Panc1 (cell line): ENCODE data around the gene PLCB1. TPM values are rescaled to one million over a fixed set of nuclear protein-coding genes. Genes with fewer than 3 reads are reported as not detected.

Experiments used
- ATAC-seq: fragments of 200-7000 bp; cut with Tn5 transposase; 2 replicates; pipeline ENCODE4 v1.9.1; 2020; ENCODE audit warnings: mild to moderate bottlenecking, moderate library complexity
- BruUV-seq: library from RNA; stranded (reverse); fragments of 400-500 nt; replicated peaks from 2 replicates; lab custom pipeline; 2021; lab: Mats Ljungman, UMichigan
- CTCF ChIA-PET: fragments of 300-600 bp; sonication (Branson Sonifier 250); formaldehyde crosslinking; loops from one replicate; lab custom pipeline; 2022; ENCODE audit warnings: antibody characterized with exemption; lab: Charles Lee
- POLR2A ChIA-PET: fragments of 300-600 bp; sonication (Branson Sonifier 250); formaldehyde crosslinking; loops from one replicate; lab custom pipeline; 2022; ENCODE audit warnings: antibody characterized with exemption; lab: Charles Lee
- DNase-seq: peaks from one replicate; pipeline ENCODE4 v3.0.0-alpha.2; 2010; ENCODE audit warnings: low read depth, low spot score
- H3K27ac ChIP-seq: 2 replicates; pipeline ENCODE4 v1.5.1; 2011; ENCODE audit warnings: mild to moderate bottlenecking, low read length, inconsistent platforms
- H3K27me3 ChIP-seq: fragments of 200-500 bp; sonication (Bioruptor generic); 2 replicates; pipeline ENCODE4 v1.6.0; 2014; ENCODE audit warnings: low read length, inconsistent platforms; ENCODE audit not compliant: control insufficient read depth, insufficient read depth
- H3K36me3 ChIP-seq: fragments of 200-500 bp; sonication (Bioruptor generic); 2 replicates; pipeline ENCODE4 v1.5.1; 2014; ENCODE audit warnings: inconsistent platforms, mild to moderate bottlenecking, low read length, moderate library complexity; ENCODE audit not compliant: control insufficient read depth, insufficient read depth
- H3K4me1 ChIP-seq: 2 replicates; pipeline ENCODE4 v1.5.1; 2011; ENCODE audit warnings: inconsistent platforms, mild to moderate bottlenecking, low read length, moderate library complexity; ENCODE audit not compliant: control insufficient read depth, insufficient read depth
- H3K4me3 ChIP-seq, 2 experiments: 2 replicates each; pipeline ENCODE4 v1.5.1; 2011 to 2012; ENCODE audit warnings: low read depth in 2 of 2, low read length in 2 of 2, mild to moderate bottlenecking in 2 of 2, inconsistent platforms in 1 of 2, moderate library complexity in 1 of 2
- H3K9me3 ChIP-seq: fragments of 200-500 bp; sonication (Bioruptor generic); 2 replicates; pipeline ENCODE4 v1.5.1; 2014; ENCODE audit warnings: low read depth, mild to moderate bottlenecking, inconsistent platforms, low read length, moderate library complexity; ENCODE audit not compliant: control insufficient read depth, insufficient read depth
- POLR2AphosphoS5 ChIP-seq: IDR thresholded peaks from 2 replicates; pipeline ENCODE4 v1.6.1; 2012; ENCODE audit warnings: mild to moderate bottlenecking, low read depth, low read length, moderate library complexity
- SIN3A ChIP-seq: IDR thresholded peaks from 2 replicates; pipeline ENCODE4 v1.6.1; 2012; ENCODE audit warnings: low read depth, mild to moderate bottlenecking, low read length, moderate library complexity, borderline replicate concordance; ENCODE audit not compliant: insufficient read depth
- TCF7L2 ChIP-seq: IDR thresholded peaks from 2 replicates; pipeline ENCODE4 v1.6.1; 2011; ENCODE audit warnings: mild to moderate bottlenecking, low read depth, low read length, inconsistent platforms
- in situ Hi-C: cut with HindIII; loops from 2 replicates; pipeline ENCODE4 v1.10.0; 2016; ENCODE audit warnings: low sequenced_read_pairs, low pct_unique_long_range_greater_than_20kb
- intact Hi-C: fragments of 100-400 bp; cut with micrococcal nuclease; formaldehyde crosslinking; loops from one replicate; pipeline ENCODE4 v1.10.0; 2022; ENCODE audit not compliant: unreplicated experiment
- total RNA-seq: library from RNA; stranded (reverse); gene quantifications from one replicate; pipeline ENCODE4 v1.2.1, GENCODE V29; 2021; ENCODE audit not compliant: unreplicated experiment
- TF ChIP-seq, protein P1 (sequence below), 2 experiments: IDR thresholded peaks; 2 replicates each; pipeline ENCODE4 v1.6.1; 2011 to 2012; ENCODE audit warnings: low read depth in 2 of 2, control low read depth in 1 of 2, low read length in 1 of 2, mild to moderate bottlenecking in 1 of 2, moderate library complexity in 1 of 2; ENCODE audit not compliant: insufficient read depth in 1 of 2
- TF ChIP-seq, protein P2 (sequence below): fragments of 450-650 bp; IDR thresholded peaks from 2 replicates; pipeline ENCODE4 v1.5.1; 2017; ENCODE audit warnings: mild to moderate bottlenecking

Gene PLCB1
- total RNA-seq, 1 experiment from 2014 or later = 0.59 TPM

DNA sequence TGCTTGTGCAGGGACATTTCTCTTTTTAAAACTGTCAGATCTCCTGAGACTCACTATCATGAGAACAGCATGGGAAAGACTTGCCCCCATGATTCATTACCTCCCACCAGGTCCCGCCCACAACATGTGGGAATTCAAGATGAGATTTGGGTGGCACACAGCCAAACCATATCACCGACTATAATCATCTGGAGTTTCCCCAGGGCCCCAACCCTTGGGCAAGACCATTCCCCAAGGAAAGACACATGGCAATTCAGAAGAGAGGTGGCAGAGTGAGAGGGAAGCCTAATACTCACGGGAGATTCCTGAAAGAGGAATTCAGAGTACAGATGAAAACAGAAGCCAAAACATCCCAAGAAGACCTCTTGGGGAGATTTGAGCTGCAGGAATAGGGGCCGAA, 645.8 kb downstream of the PLCB1 start:
- DNase-seq = no peak
- POLR2A ChIA-PET = no interaction called here
- ATAC-seq = no peak
- TF ChIP-seq SIN3A = no peak
- TF ChIP-seq, protein P1, sequence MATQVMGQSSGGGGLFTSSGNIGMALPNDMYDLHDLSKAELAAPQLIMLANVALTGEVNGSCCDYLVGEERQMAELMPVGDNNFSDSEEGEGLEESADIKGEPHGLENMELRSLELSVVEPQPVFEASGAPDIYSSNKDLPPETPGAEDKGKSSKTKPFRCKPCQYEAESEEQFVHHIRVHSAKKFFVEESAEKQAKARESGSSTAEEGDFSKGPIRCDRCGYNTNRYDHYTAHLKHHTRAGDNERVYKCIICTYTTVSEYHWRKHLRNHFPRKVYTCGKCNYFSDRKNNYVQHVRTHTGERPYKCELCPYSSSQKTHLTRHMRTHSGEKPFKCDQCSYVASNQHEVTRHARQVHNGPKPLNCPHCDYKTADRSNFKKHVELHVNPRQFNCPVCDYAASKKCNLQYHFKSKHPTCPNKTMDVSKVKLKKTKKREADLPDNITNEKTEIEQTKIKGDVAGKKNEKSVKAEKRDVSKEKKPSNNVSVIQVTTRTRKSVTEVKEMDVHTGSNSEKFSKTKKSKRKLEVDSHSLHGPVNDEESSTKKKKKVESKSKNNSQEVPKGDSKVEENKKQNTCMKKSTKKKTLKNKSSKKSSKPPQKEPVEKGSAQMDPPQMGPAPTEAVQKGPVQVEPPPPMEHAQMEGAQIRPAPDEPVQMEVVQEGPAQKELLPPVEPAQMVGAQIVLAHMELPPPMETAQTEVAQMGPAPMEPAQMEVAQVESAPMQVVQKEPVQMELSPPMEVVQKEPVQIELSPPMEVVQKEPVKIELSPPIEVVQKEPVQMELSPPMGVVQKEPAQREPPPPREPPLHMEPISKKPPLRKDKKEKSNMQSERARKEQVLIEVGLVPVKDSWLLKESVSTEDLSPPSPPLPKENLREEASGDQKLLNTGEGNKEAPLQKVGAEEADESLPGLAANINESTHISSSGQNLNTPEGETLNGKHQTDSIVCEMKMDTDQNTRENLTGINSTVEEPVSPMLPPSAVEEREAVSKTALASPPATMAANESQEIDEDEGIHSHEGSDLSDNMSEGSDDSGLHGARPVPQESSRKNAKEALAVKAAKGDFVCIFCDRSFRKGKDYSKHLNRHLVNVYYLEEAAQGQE (IDR thresholded peaks at IDR 0.05; ENCODE audit: insufficient read depth in 1 of 2, low read depth in 2 of 2, low read length in 1 of 2) = no peak
- BruUV-seq = no TSS peak
- intact Hi-C loops (no loop called here), in situ Hi-C loops (no loop called here)
- no peaks in the 10 kb centered on the region for H3K27me3 ChIP-seq
- no peak overlapping the region for H3K27ac ChIP-seq
- H3K9me3 ChIP-seq = no peaks in the 10 kb centered on the region
- no peaks in the 10 kb centered on the region for H3K4me1 ChIP-seq
- CTCF ChIA-PET = no interaction called here
- H3K36me3 ChIP-seq = no peaks in the 10 kb centered on the region
- H3K4me3 ChIP-seq = no peak overlapping the region

DNA sequence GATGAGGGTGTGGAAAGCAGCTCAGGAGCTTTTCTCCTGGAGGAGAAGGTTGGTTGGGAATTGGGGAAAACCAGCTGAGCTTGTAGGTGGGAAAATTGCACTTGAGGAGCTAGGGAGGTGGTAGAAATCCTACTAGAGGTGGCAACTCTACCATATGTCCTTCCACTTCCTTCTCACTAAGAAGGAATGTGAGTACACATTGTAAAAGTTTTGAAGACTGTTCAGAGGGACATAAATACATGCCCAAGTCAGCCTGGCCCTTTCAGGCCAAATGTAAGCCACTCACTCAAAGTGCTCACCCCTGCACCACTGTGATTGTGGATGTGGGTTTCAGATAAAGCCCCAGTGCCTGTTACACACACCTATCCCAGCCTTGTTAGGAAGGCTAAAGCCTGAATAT, 646.3 kb downstream of the PLCB1 start:
- no peak overlapping the region for H3K4me3 ChIP-seq
- in situ Hi-C loops (no loop called here), intact Hi-C loops (no loop called here)
- H3K4me1 ChIP-seq = no peaks in the 10 kb centered on the region
- no peaks in the 10 kb centered on the region for H3K36me3 ChIP-seq
- ChIA-PET CTCF (no interaction called here), POLR2A (no interaction called here)
- no peaks in the 10 kb centered on the region for H3K27me3 ChIP-seq
- H3K27ac ChIP-seq = no peak overlapping the region
- no TSS peak for BruUV-seq
- DNase-seq (no peak), ATAC-seq (no peak)
- no peaks in the 10 kb centered on the region for H3K9me3 ChIP-seq
- TF ChIP-seq TCF7L2 (no peak), SIN3A (no peak), POLR2AphosphoS5 (no peak)
- TF ChIP-seq, protein P1 (IDR thresholded peaks at IDR 0.05; ENCODE audit: insufficient read depth in 1 of 2, low read depth in 2 of 2, low read length in 1 of 2) = no peak
- TF ChIP-seq, protein P2, sequence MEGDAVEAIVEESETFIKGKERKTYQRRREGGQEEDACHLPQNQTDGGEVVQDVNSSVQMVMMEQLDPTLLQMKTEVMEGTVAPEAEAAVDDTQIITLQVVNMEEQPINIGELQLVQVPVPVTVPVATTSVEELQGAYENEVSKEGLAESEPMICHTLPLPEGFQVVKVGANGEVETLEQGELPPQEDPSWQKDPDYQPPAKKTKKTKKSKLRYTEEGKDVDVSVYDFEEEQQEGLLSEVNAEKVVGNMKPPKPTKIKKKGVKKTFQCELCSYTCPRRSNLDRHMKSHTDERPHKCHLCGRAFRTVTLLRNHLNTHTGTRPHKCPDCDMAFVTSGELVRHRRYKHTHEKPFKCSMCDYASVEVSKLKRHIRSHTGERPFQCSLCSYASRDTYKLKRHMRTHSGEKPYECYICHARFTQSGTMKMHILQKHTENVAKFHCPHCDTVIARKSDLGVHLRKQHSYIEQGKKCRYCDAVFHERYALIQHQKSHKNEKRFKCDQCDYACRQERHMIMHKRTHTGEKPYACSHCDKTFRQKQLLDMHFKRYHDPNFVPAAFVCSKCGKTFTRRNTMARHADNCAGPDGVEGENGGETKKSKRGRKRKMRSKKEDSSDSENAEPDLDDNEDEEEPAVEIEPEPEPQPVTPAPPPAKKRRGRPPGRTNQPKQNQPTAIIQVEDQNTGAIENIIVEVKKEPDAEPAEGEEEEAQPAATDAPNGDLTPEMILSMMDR = no peak
